ENCODE results near the gene DUOX1.

DUOX1 gene

GRCh38 chr15:45169608-45170480, 40.0 kb downstream of the DUOX1 start:
- no peak for DNase-seq

DNA sequence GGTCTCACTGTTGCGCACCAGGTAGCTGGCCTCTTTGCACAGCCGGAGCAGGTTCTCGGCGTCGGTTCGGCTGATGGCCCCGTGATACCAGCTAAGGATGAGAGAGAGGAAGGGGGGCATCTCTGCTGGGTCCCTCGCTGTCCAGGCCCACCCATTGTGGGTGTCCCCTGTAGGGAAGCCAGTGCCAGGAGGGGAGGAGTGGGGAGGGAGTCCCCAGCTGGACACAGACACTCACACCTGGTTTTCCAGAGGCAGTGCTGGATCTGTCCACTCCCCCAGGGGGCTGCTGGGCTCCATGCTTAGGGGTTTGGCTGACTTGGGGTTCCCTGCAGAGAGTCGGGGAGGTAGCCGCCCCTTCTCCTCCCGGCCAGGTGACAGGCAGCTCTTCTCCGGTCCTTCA, 42.1 kb downstream of the DUOX1 start:
- DNase-seq, result no peak

GRCh38 chr15:45174069-45174468, 44.3 kb downstream of the DUOX1 start:
- no peak for DNase-seq

DNA sequence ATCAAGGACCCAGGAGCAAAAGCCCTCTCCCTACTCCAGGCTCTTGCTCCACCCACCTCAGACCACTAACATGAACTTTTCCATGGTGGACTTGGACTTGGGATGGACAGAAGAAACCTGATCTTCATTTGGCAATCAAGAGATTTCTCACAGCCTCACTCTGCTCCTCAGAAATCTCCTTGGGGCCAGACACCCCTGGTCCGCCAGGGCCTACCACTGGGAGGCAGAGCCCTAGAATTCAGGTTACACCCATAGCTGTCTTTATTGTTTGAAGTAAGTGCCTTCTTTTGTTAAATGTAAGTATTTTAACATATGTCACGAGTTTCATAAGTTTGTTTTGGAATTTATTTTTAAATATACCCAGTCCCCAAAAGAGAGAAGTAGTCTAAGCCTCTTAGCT, 44.8 kb downstream of the DUOX1 start:
- no peak for DNase-seq

GRCh38 chr15:45177285-45177684, 47.5 kb downstream of the DUOX1 start:
- no peak for DNase-seq

DNA sequence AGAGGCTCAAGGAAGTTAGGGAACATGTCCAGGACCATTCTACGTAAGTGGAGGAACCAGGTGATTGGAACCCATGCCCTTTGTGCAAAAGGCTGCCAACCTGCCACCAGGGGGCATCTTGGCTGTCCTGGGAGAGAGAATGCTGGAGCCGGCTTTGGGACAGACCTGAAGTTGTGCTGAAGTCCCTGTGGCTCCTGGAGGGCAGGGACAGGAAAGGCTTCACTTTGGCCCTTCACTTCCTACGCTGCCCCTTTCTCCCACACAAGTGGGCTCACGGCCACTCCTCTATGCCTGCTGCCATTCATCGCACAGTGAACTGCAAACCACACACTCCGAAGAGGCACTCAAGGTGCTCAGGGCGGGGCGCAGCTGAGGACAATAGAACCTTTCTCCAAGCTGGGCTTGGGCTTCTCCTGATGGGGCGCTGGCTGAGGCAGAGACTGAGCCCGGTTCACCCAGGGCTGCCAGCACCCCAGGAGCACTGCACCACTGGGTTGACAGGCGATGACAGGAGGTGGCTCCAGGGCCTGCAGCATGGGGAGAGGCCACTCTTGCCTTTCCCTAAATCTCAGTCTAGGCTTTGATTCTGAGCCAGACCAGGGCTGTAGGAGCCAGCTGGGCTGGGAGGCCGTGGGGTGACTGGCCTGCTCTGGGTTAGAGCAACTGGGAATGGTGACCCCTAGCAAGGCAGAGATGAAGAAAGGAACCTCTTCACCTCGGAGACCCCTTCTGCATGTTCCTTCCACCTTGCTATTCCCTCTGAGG, 49.6 kb downstream of the DUOX1 start:
- DNase-seq, result peak; percentile 66 to 68

DNA sequence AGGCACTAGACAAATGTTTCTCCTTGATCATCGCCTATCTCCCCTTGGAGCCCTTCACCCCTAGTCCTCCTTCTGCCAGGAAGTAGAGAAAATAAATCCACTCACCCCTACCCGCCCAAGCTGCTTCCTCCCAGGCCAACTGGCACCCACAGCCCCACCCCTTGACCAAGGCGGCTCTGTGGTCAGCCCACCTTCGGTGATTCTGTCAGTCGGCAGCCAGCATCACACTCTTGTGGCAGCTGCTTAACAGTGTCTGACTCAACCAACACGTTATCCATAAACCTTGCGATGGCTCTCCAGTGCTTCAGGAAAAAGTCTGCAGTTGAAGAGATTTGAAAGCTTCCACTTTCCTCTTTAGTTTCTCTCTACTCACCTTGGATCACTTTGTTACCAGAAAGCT, 50.4 kb downstream of the DUOX1 start:
- DNase-seq, result peak; percentile 47 to 58

DNA sequence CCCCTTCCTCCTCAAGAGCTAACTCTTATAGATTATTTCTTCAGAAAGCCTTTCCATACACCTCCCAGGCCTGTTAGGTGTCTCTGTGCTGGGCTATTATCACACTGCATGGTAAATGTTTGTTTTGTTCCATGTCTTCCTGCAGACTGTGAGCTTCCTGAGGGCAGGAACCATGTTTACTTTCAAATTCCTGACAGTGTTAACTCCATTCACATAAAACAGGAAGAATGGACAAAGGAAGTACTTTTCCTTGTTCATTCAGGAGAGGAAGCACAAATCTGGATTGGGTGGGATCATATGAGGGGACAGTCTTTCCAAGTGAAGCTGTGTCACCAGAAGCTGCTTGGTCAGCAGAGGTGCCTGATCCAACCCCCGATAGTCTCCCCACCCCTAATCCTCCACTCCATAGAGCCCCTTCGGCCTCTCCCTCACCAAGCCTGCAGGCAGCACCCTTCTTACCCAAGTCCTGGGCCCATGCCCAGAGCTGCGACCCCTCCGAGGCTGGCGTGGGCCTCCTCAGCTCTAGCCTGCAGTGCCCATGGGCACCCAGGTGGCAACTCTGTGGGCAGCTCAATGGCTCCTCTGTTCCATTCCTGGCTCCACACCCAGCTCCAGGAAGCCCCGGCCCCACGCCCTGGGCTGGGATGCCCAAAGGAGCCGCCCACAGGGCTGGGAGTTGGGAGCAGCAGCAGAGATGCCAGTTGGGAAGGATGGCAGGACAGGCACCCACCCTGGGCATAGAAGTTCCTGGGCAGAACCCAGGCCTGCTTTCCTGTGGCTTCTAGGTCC, 51.0 kb downstream of the DUOX1 start:
- DNase-seq, result no peak

DNA sequence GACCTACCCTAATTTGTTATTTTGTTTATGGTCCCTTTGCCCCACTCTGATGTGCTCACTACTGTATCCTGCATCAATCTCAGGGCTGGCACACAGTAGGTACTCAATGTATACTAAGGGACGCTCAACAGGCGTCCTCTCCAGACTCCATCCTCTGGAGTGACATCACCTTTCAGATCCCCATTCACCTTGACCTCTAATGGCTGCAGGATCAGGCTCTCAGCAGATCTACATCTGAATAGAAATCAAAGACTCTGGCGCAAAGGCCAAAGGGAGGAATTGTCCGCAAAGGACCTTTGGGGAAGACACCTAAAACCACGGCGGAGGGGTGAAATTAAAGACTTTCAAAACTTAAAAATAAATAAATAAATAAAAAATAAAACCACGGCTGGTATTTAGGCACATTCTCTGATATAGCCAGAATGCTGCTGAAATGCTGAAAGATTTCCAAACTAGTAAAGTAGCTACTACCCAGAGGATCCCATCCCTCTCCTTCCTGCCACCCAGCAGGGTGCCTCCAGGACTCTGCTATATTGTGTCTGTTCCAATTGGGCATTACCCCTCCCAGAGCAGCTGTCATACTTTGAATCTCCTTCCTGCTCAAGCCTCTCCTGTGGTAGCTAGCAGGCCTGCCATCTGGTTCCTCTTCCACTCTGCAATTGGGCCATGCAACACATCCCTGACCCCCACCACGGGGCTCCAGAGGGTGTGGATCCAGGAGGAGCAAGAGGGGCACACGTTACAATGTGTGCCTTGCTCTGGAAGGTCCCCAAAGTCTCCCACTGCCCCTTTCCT, 51.9 kb downstream of the DUOX1 start:
- DNase-seq, result no peak

DNA sequence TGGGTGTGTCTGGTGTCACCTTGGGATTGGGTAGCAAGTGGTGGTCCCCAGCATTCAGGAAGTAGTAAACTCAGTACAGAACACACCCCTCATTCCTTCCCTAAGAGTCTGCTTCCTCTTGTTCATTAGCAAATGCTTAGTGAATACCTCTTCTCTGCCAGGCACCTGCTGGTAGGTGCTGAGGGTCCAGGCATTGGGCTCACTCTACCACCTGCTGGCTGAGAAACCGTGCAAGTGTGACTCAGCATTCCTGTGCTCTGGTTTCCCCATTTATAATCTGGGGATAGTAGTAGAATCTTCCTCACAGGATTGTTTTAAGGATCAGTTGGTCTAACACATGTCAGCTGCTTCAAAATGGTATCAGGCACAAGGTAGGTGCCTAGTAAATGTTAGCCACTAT, 53.2 kb downstream of the DUOX1 start:
- no peak for DNase-seq

GRCh38 chr15:45183511-45183910, 53.7 kb downstream of the DUOX1 start:
- DNase-seq, result no peak

- no peak for DNase-seq
Measured at GRCh38 chr15:45184562-45185041, 54.8 kb downstream of the DUOX1 start.

DNA sequence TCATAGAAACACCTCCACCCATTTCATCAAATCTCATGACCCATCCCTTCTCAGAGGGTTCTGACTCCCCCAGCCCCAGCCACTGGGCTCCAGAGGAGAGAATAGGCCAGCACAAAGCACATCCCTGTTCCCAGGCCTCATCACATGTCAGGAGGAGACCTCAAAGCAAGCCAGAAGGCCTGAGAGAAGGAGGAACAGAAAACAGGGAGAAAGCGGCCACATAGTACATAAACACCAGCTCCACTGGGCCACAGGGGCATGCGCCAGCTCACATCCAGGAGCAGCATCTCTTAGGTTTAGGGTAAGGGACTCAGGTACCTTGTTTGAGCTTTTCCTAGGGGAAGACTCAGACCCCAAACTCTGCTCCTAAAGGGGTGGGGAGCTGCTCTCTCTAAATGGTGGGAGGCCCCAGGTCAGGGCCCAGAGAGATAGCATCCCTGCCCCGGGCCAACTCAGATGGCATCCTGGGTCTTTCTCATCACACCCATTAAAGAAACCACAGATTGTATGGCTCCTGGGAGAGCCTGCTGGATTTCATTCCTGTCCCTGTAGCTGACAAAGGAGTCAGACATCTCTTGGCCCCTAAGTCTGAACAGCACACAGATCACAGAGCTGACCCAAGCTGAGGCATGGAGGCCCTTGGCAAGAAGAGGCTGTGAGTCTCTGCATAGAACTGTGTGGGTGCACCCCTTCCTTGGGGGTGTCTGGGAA, 55.4 kb downstream of the DUOX1 start:
- DNase-seq, result no peak

DNA sequence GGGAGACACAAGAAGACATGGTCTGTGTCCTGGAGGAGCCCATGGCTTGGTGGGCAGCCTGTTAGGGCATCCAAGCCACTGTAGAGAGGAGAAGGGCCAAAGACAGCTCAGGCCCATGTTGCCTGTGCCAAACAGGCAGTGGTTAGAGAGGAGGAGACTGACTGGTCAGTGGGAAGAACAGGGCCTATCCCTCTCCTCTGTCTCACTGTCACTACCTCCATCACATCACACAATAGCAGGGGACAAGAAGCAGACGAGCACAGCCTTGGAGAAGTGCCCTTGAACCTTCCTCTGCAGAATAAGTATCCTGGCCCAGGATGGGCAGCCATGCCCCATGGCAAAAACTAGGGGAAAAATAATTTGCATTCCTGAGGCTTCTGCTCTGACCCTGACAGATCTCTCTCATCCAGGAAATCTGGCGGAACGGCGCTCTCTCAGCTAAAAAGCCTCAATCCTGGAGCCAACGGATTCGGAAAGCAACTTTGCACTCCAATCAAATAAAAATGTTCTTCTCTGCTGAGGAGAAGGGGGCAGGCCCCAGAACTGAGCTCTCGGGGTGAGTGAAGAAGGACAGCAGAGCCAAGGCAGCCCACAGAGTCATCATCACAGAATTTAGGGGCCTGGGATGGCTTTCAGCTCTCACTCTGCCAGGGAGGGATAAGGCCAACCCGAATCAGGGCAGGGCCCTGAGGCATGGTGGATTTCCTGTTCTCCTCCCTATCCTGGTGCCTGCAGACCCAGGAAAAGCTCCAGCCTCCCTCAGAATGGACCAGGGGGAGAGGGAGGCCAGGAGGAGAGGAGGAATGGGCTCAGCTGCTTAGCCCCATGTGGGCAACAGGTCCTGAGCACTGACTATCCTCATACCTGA, 56.3 kb downstream of the DUOX1 start:
- no peak for DNase-seq

GRCh38 chr15:45186771-45187577, 57.2 kb downstream of the DUOX1 start:
- peak in 1 of 2 experiments; percentile 32 for DNase-seq

DNA sequence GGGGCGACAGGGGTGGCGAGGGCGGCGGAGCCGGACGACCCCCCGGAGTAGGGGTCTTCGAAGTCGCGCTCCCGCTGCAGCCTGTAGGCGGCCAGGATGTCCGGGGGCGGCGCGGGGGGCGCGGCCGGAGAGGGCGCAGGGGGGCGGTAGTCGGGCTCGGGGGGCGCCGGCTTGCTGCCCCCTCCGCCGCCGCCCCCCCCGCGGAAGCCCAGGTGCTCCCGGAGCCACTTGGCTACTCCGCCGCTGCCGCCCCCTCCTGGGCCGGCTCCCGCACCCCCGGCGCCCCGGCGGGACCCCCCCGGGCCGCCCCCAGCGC, 57.7 kb downstream of the DUOX1 start:
- no peak for DNase-seq

GRCh38 chr15:45187894-45188830, 58.4 kb downstream of the DUOX1 start, which contains the start of gene SHF:
SHF (minus strand) TSS chr15:45187966; CDS start chr15:45187951, 15 bp downstream.
- peak; percentile 83 to 84 for DNase-seq

GRCh38 chr15:45197512-45197911, 67.7 kb downstream of the DUOX1 start:
- DNase-seq, result no peak
